A673 (cell line): ENCODE results near the gene CCDC86. TPM values are rescaled to one million over a fixed set of nuclear protein-coding genes. Genes with fewer than 3 reads are reported as not detected.

Experiments used
- BruUV-seq: library from RNA; stranded (reverse); fragments of 400-500 nt; replicated peaks from 2 replicates; lab custom pipeline; 2021; lab: Mats Ljungman, UMichigan
- CTCF ChIA-PET: fragments of 300-600 bp; sonication (Branson Sonifier 250); formaldehyde crosslinking; loops from one replicate; lab custom pipeline; 2022; ENCODE audit warnings: antibody characterized with exemption; lab: Charles Lee
- POLR2A ChIA-PET: fragments of 300-600 bp; sonication (Branson Sonifier 250); formaldehyde crosslinking; loops from one replicate; lab custom pipeline; 2022; ENCODE audit warnings: antibody characterized with exemption; ENCODE audit not compliant: low non-redundant PET; lab: Charles Lee
- DNase-seq: peaks from one replicate; pipeline ENCODE4 v3.0.0-alpha.2; 2015; ENCODE audit warnings: low spot score
- H3K27ac ChIP-seq: fragments of 200-600 bp; sonication (generic); 2 replicates; pipeline ENCODE4 v1.5.1; 2016; ENCODE audit warnings: mixed run types, low read depth, mild to moderate bottlenecking, mixed read lengths, antibody characterized with exemption, low read length; ENCODE audit not compliant: poor library complexity, severe bottlenecking
- H3K27me3 ChIP-seq: fragments of 200-600 bp; sonication (generic); replicated peaks from 2 replicates; pipeline ENCODE4 v1.6.1; 2017; ENCODE audit warnings: mixed run types, low read depth, mild to moderate bottlenecking, mixed read lengths, antibody characterized with exemption, low read length; ENCODE audit not compliant: insufficient read depth, poor library complexity
- H3K36me3 ChIP-seq: fragments of 200-600 bp; sonication (generic); 2 replicates; pipeline ENCODE4 v1.6.1; 2016; ENCODE audit warnings: mixed run types, mild to moderate bottlenecking, mixed read lengths, antibody characterized with exemption, low read length; ENCODE audit not compliant: insufficient read depth, poor library complexity, severe bottlenecking
- H3K4me1 ChIP-seq: fragments of 200-600 bp; sonication (generic); 2 replicates; pipeline ENCODE4 v1.6.1; 2017; ENCODE audit warnings: mixed run types, mild to moderate bottlenecking, mixed read lengths, antibody characterized with exemption, low read length; ENCODE audit not compliant: insufficient read depth, poor library complexity, severe bottlenecking
- H3K4me3 ChIP-seq: fragments of 200-600 bp; sonication (generic); 2 replicates; pipeline ENCODE4 v1.5.1; 2016; ENCODE audit warnings: low read depth, mixed run types, mild to moderate bottlenecking, mixed read lengths, low read length; ENCODE audit not compliant: poor library complexity, severe bottlenecking
- H3K9me3 ChIP-seq: fragments of 200-600 bp; sonication (generic); 2 replicates; pipeline ENCODE4 v1.6.1; 2016; ENCODE audit warnings: mixed run types, low read depth, mild to moderate bottlenecking, mixed read lengths, antibody characterized with exemption, low read length; ENCODE audit not compliant: poor library complexity, severe bottlenecking
- EZH2 ChIP-seq: fragments of 200-600 bp; sonication (generic); IDR thresholded peaks from 2 replicates; pipeline ENCODE4 v1.6.1; 2017; ENCODE audit warnings: borderline replicate concordance, low read depth, mild to moderate bottlenecking, mixed read lengths, antibody characterized with exemption, low read length; ENCODE audit not compliant: poor library complexity, severe bottlenecking
- intact Hi-C: fragments of 100-400 bp; cut with micrococcal nuclease; formaldehyde crosslinking; loops from one replicate; pipeline ENCODE4 v1.10.0; 2022; ENCODE audit not compliant: unreplicated experiment
- total RNA-seq: library from RNA; stranded (reverse); gene quantifications from 2 replicates; pipeline ENCODE4 v1.2.3, GENCODE V29; 2021
- TF ChIP-seq, protein P1 (sequence below): fragments of 300-800, 200-600 bp; sonication (generic); conservative IDR thresholded peaks from 2 replicates; pipeline ENCODE4 v1.5.1; 2017; ENCODE audit warnings: low read depth, mild to moderate bottlenecking, antibody characterized with exemption, low read length, moderate library complexity, mixed read lengths

Gene CCDC86
- total RNA-seq, 1 experiment from 2014 or later, result 188 TPM

DNA sequence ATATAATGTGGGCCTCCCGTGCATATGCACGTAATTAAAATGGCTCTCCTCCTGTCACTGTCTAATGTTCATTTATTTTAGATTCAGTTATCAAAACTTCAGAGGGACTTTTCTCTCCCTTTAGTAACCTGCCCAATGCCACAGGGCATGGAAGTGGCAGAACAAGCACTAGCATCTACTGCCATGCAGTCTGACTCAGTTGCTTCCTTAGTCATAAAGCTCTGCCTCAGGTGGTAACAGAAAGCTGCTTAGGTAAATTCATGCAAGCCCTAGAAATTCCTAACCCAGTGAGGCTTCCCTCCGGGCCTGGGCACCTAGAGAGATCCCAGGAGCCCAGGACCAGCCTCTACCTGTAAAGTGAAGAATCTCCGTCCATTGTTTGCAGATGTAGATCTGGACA lies 55.6 kb downstream of the CCDC86 start:
- TF ChIP-seq, protein P1, sequence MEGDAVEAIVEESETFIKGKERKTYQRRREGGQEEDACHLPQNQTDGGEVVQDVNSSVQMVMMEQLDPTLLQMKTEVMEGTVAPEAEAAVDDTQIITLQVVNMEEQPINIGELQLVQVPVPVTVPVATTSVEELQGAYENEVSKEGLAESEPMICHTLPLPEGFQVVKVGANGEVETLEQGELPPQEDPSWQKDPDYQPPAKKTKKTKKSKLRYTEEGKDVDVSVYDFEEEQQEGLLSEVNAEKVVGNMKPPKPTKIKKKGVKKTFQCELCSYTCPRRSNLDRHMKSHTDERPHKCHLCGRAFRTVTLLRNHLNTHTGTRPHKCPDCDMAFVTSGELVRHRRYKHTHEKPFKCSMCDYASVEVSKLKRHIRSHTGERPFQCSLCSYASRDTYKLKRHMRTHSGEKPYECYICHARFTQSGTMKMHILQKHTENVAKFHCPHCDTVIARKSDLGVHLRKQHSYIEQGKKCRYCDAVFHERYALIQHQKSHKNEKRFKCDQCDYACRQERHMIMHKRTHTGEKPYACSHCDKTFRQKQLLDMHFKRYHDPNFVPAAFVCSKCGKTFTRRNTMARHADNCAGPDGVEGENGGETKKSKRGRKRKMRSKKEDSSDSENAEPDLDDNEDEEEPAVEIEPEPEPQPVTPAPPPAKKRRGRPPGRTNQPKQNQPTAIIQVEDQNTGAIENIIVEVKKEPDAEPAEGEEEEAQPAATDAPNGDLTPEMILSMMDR, result no peak
- TF ChIP-seq EZH2, result no peak
- no TSS peak for BruUV-seq
- Histone ChIP-seq H3K27me3 (no peaks in the 10 kb centered on the region), H3K4me1 (no peaks in the 10 kb centered on the region), H3K36me3 (peaks cover 99% of the 10 kb centered on the region), H3K27ac (no peak overlapping the region), H3K9me3 (no peaks in the 10 kb centered on the region), H3K4me3 (no peak overlapping the region)
- no peak for DNase-seq
- ChIA-PET CTCF (no interaction called here), POLR2A (no interaction called here)
- intact Hi-C loops, result no loop called here

DNA sequence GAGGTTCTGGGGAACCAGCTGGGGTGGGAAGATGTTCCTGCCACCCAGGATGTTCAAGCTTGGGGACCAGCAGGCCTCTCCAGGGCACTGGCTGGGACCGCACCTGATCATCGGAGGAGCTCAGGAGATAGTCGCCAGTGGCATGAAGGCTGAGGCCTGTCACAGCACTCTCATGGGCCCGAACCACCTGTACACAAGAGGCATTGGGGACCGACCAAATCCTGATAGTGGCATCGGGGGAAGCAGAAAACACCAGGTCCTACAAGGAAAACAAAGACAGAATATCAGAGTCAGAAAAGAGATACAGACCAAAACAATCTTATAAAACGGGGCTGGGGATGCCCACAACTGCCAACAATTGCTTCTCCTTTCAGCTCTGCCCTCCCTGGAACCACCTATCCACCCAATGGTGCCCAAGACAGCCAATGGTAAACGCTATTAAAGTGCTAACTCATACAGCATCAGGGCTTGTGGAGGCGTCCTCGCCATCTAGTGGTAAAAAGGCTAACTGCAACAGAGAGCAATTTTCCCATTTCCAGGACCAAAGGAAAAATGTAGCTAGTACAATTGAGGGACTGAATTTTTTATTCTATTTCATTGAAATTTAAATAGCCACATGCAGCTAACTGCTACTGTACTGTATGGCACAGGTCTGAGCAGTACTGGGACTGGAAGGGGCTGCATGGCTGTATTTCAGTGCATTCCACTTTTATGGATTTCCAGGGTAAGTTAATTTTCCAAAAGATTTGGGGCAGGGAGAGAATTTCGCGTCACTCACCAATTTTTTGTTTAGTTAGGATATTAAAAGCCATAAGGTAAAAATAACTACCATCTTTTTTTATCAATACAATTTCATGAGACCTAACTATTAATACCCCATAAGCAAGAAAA lies 57.4 kb downstream of the CCDC86 start:
- CTCF ChIA-PET, result interaction anchor here (0.6 to 1.4 kb wide), 7 partner anchors 9 to 126 kb away, joined by 3 to 9 read pairs (median 3); no protein-coding TSS in a partner anchor
- Histone ChIP-seq H3K4me1 (no peaks in the 10 kb centered on the region), H3K27me3 (no peaks in the 10 kb centered on the region), H3K4me3 (no peak overlapping the region), H3K36me3 (peaks cover 93% of the 10 kb centered on the region), H3K9me3 (no peaks in the 10 kb centered on the region), H3K27ac (peak overlapping the region; percentile 28)
- peak; percentile 87 for DNase-seq
- intact Hi-C loops, result no loop called here
- TF ChIP-seq, protein P1, result peak; percentile 99
- no peak for TF ChIP-seq EZH2
- POLR2A ChIA-PET, result no interaction called here
- BruUV-seq, result no TSS peak

DNA sequence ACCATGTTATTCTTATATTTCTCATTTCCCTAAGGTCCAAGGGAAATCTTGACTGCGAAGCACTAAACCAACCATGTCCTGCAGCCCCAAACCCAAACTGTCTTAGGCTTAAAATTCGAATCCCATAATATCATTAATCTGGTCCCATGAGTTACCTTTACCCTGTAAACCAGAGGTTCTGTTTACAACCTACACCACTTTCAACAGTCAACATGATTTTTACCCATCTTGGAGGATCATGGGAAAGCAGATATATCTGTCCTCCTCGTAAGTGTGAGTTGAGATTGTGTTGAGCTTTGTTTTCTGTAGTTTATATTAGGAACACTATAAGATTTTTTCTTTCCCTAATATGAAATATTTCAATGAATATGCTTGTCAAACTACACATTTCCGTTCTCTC lies 58.1 kb downstream of the CCDC86 start:
- ChIA-PET CTCF (interaction anchor here (0.6 to 1.4 kb wide), 6 partner anchors 12 to 126 kb away, joined by 3 to 9 read pairs (median 4); no protein-coding TSS in a partner anchor), POLR2A (no interaction called here)
- H3K9me3 ChIP-seq, result no peaks in the 10 kb centered on the region
- no peak overlapping the region for H3K4me3 ChIP-seq
- BruUV-seq, result no TSS peak
- intact Hi-C loops, result no loop called here
- TF ChIP-seq EZH2, result no peak
- TF ChIP-seq, protein P1, result no peak
- peaks cover 5% of the 10 kb centered on the region for H3K4me1 ChIP-seq
- no peak overlapping the region for H3K27ac ChIP-seq
- no peaks in the 10 kb centered on the region for H3K27me3 ChIP-seq
- no peak for DNase-seq
- H3K36me3 ChIP-seq, result peaks cover 87% of the 10 kb centered on the region

Other genes starting within 250 kb of the CCDC86 start
- gene MS4A8, start 142.5 kb upstream of the CCDC86 start, total RNA-seq, result 1.4 and 1.5 TPM in 2 replicates
- gene MS4A18, start 117.4 kb upstream of the CCDC86 start, total RNA-seq, result not detected in 2 replicates
- not detected in 2 replicates for gene MS4A15, start 85.2 kb upstream of the CCDC86 start, total RNA-seq
- gene MS4A10, start 56.8 kb upstream of the CCDC86 start, total RNA-seq, result not detected in 2 replicates
- gene PTGDR2, start 13.8 kb downstream of the CCDC86 start, total RNA-seq, result 0.09 and 0.17 TPM in 2 replicates
- gene ZP1, start 25.4 kb downstream of the CCDC86 start, total RNA-seq, result not detected in 2 replicates
- gene PRPF19, start 64.5 kb downstream of the CCDC86 start, total RNA-seq, result 200 and 204 TPM in 2 replicates
- gene TMEM109, start 72.0 kb downstream of the CCDC86 start, total RNA-seq, result 139 and 169 TPM in 2 replicates
- 140 and 147 TPM in 2 replicates for gene TMEM132A, start 82.3 kb downstream of the CCDC86 start, total RNA-seq
- gene SLC15A3, start 110.1 kb downstream of the CCDC86 start, total RNA-seq, result not detected in 2 replicates
- gene CD6, start 129.6 kb downstream of the CCDC86 start, total RNA-seq, result not detected in 2 replicates